ENCODE measurements around the gene ADRM1.
A peak's percentile ranks its signal among the peaks of the same experiment; 100 is the strongest.

Gene ADRM1

DNA sequence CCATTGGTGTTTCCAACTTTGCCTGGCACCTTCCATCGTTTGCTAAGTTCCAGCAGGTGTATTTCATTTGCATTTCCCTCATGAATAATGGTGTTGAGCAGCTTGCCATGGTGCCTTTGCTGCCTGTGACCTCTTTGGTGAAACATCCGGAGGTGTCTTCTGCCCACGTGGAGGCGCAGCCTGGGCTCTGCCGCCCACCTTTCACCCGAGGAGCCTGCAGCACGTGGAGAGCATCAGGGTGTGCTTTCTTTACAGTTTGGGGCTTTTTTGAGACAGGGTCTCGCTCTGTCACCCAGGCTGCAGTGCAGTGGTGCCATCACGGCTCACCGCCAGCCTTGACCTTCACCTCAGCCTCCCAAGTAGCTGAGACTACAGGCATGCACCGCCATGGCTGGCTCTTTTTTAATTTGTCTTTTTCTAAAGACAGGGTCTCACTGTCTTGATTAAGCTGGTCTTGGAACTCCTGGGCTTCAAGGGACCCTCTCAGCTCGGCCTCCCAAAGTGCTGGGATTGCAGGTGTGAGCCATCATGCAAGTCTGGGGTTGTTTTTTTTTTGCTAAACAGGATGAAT lies 3.0 kb upstream of the ADRM1 start:
- no peak for DNase-seq

- no peak for DNase-seq
These were observed 2.5 kb upstream of the ADRM1 start for GRCh38 chr20:62300319-62300718.

DNA sequence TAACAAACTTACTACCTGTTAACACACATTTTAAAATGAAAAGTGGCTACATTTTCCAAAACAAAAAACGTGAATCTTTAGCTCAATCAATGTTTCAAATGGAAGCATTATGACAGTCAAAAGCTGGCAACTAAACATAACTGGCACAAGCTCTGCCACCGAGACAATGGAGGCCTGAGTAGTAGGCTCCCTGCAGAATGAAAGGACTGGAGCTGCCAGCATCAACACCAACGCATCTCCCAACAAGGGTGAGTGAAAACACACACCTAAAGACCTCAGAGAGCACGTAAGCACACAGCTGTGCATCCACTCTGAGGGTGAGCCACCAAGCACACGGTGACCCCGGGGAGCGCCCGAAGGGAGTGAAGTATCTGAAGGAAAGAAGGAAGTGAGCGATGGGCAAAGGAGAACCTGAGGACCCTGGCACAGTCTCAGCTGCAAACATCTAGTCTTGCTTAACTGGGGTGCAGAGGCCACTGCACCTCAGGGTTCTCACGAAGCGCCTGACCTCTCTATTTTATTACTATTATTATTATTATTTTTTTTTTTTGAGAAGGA lies 1.6 kb upstream of the ADRM1 start:
- no peak for DNase-seq

DNA sequence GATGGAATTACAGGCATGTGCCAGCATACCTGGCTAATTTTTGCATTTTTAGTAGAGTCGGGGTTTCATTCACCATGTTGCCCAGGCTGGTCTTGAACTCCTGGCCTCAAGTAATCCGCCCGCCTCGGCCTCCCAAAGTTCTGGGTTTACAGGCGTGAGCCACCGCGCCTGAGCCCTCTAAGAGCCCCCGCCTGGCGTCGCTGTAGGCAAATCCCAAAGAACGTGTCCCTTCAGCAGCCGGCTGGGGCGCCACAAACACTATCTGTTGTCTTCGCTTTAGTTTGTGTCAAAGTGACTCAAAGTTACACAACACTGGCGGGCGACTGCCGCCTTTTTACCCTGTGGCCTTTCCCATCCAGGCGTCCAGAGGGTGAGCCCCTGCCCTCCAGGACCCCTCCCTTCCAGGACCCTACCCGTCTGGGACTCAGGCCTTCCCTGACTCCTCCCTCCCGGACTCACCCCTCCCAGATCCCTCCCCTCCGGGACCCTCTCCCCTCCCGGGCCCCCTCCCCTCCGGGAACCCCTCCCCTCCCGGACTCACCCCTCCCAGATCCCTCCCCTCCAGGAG lies 940 bp upstream of the ADRM1 start:
- peak in 1 of 2 experiments; percentile 29 for DNase-seq

- no peak for DNase-seq
These were observed 204 bp downstream of the ADRM1 start for GRCh38 chr20:62303062-62303339.

DNA sequence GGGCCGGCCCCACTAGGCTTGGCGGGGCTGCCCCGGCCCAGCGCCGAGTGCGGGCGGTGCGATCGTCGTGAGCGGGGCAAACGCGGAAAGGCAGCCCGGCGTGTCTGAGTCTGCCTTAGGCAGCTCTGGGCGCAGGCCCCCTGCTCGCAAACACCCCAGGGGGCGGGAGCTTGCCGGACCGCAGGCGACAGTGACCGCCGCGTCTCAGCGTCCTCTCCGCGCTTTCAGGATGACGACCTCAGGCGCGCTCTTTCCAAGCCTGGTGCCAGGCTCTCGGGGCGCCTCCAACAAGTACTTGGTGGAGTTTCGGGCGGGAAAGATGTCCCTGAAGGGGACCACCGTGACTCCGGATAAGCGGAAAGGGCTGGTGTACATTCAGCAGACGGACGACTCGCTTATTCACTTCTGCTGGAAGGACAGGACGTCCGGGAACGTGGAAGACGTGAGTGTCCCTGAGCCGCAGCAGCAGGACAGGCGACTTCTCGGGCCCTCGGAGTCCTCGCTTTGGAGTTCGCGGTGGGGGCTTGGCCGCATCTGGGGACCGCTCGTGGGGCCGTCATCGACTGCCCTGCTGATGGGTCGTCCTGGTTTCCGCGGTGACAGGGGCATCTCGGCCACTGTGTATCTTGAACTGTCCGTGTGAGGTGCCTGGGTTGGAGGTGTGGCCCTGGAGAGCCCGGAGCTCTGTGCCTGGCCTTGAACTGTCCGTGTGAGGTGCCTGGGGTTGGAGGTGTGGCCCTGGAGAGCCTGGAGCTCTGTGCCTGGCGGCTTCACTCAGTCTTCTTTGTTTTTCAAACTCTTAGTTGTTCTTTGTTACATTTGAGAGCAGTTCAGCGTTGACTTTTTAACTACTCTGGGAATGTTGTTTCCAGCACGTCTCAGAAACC lies 786 bp downstream of the ADRM1 start:
- DNase-seq: no peak

DNA sequence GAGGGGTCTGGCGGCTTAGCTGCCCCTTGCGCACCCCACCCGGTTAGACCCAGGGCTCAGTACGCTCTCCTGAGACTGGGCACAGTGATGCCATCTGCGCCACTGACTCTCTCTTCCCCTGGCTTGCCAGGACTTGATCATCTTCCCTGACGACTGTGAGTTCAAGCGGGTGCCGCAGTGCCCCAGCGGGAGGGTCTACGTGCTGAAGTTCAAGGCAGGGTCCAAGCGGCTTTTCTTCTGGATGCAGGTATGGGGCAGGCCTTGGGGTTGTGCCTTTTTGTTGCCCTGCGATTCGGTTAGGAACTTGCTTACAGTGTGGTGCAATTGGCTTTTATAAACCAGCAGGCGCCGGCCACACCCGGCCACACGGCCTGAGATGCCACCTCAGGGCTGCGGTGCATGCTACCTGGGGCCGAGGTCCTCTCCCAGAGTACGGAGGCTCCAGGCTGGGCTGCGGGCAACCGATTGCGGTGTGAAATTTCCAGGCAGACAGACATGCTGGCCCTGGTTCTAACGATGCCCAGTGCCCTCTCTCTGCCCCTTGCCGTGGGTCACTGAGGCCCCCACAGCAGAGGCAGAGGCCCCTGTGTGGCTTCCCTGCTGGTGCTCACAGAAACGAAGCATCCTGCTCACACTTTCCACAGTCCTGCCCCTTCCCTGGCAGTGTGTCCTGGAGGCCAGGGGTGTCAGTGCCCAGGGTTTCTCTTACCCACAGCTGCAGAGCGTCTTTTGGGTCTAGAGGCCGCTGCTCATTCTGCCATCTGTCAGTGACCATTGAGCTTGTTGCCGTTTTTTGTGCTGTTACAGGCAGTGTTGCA lies 1.7 kb downstream of the ADRM1 start:
- DNase-seq: no peak

DNA sequence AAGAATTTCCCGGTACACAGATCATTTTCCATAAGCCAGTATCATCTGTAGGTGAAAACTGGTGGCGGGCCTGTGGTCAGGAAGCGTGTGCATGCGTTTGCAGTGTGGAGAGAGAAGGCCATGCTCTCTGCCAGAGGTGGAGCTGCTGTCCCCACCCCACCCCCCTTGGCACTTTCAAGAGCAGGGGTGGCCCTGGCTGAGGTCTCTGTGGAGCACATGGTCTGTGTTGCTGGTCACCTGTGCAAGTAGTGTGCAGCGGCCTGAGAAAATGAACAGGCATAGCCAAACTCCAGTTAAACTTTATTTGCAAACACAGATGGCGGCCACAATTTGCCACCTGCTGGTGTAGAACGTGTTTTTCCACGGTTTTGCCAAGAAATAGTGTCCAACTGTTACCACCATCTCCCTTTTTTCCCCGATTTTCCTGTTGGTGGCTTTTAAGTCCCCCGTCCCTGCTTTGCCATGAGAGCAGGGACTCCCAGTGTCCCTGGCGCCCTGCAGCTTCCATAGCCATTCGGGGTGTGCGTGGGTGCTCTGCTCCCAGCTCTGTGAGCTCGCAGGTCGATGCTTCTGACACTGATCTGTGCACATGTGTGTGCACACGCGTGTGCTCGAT lies 2.5 kb downstream of the ADRM1 start:
- DNase-seq: no peak

DNA sequence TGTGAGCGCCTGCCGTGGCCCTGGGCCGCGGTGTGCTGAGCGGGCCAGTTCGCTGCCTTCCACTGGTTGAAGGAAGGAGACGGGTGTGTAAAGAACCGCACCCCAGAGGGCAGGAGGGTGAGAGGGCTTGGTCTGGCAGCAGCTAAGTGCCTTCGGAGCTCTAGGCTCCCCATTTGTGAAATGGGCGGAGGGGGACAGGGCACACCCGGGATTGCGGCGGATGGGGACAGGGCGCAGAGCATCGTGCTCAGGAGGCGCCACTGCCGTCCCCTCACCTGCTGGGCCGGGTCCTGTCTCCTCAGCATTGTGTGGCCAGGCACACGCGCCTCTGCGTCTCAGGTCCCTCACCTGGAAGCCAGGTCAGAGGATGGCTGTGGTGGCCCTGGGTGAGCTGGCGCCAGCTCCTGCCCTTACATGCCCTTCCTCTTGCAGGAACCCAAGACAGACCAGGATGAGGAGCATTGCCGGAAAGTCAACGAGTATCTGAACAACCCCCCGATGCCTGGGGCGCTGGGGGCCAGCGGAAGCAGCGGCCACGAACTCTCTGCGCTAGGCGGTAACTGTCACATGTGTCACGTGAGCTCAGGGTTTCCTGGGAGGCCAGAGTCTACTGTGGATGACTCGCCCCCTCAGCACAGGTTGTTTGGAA lies 3.1 kb downstream of the ADRM1 start:
- DNase-seq: no peak

DNA sequence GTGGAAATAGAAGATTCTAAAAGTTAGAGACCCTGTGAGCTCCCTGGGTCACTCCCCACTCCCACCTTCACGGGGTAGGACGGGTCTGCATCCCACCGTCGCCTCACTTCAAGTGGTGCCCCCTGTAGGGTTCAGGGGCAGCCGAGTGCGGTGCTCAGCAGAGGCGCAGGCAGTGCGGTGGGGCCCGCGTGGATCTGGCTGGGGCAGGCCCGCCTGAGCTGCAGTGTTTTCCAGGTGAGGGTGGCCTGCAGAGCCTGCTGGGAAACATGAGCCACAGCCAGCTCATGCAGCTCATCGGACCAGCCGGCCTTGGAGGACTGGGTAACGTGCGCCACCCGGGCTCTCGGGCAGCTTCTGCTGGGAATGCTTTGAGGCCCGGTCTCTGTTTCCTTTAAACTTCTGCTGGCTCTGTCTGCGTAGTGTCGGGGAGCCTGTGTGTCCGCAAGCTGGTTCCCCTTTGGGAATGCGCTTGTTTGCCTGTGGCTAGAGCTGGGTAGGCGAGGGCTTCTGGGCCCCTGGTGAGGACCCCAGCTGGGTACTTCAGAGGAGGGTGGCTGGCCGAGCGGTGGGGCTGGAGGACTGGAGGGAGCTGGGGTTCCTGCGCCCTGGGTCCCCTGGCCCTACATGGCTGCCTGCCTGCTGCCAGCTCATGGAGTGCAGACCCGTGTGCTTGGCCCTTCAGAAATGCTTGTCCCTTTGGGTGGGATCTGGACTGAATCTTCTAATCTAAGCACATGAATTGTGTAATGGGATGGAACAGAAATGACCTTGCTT lies 3.8 kb downstream of the ADRM1 start:
- no peak for DNase-seq

DNA sequence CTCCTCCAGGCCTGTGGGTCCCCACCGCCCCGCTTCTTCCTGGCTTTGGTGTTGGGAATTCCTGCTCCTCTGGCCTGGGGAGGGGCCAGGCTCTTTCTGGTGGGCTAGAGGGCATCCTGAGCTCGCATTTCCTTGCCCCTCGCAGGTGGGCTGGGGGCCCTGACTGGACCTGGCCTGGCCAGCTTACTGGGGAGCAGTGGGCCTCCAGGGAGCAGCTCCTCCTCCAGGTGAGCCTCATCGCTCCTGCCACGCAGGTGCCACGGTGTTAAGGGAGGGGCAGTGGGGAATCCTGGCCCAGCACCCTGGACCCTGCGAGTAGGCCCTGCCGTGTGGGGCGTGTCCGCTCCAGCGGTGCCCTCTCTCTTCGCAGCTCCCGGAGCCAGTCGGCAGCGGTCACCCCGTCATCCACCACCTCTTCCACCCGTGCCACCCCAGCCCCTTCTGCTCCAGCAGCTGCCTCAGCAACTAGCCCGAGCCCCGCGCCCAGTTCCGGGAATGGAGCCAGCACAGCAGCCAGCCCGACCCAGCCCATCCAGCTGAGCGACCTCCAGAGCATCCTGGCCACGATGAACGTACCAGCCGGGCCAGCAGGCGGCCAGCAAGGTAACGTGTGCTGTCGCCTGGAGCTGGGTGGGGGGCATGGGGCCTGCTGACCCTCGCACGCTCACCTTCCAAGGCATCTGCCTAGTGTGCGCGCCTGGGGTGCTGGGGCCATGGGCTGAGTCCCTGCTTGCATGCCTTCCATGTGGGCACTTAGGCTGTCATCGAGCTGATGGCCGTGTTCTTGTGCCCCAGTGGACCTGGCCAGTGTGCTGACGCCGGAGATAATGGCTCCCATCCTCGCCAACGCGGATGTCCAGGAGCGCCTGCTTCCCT lies 4.7 kb downstream of the ADRM1 start:
- DNase-seq: peak in 1 of 2 experiments; percentile 72

- DNase-seq: peak; percentile 67 to 79
These were observed 5.5 kb downstream of the ADRM1 start for GRCh38 chr20:62308102-62308822.

- DNase-seq: no peak
These were observed 6.6 kb downstream of the ADRM1 start for GRCh38 chr20:62309198-62309944.

GRCh38 chr20:62309947-62310756 lies 7.4 kb downstream of the ADRM1 start:
- DNase-seq: no peak

DNA sequence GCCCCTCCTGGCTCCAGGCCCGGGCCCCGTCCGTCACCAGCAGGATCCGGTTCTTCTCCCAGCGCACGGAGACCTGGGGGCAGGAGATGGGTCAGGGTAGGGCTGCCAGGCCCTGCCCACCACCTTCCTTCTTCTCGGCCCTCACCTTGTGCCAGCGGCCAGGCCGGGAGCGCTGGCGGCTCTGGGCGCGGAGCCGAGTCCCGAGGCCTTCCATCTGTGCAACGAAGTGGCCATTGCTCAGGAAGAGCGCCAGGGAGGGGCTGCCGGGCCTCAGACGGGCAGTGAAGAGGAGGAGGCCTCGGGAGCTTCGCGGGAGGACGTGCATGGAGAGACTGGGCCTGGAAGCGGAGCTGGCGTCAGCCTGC lies 7.9 kb downstream of the ADRM1 start:
- peak; percentile 26 to 45 for DNase-seq

DNA sequence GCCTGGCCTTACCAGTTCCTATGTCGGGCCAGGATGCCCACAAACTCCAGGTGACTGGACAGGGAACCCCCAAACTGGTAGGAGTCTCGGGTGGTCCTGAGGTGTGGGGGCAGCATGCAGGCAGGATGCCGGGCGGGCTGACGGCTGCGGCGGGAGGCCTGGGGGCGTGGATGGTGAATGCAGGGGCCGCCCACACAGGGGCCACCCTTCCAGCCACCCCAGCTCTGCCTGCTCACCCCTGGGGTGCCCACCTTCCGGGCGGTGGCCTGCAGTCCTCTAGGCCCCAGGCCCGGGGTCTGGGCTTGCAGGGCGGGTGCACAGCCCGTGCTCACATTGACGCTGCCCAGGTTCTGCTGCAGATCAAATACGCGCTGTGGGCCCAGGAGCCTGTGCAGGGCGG lies 8.4 kb downstream of the ADRM1 start:
- no peak for DNase-seq

GRCh38 chr20:62311832-62312661 lies 9.2 kb downstream of the ADRM1 start:
- no peak for DNase-seq
